GM21381 (cell line): ENCODE data around the gene SLC6A19.

Experiments
- ATAC-seq: cut with Tn5 transposase; IDR thresholded peaks from one replicate; pipeline ENCODE4 v1.9.1; 2021; ENCODE audit warnings: mild to moderate bottlenecking, moderate library complexity; ENCODE audit not compliant: unreplicated experiment

The SLC6A19 gene

GRCh38 chr5:1241509-1242080 lies 40.2 kb downstream of the SLC6A19 start:
- no peak for ATAC-seq

DNA sequence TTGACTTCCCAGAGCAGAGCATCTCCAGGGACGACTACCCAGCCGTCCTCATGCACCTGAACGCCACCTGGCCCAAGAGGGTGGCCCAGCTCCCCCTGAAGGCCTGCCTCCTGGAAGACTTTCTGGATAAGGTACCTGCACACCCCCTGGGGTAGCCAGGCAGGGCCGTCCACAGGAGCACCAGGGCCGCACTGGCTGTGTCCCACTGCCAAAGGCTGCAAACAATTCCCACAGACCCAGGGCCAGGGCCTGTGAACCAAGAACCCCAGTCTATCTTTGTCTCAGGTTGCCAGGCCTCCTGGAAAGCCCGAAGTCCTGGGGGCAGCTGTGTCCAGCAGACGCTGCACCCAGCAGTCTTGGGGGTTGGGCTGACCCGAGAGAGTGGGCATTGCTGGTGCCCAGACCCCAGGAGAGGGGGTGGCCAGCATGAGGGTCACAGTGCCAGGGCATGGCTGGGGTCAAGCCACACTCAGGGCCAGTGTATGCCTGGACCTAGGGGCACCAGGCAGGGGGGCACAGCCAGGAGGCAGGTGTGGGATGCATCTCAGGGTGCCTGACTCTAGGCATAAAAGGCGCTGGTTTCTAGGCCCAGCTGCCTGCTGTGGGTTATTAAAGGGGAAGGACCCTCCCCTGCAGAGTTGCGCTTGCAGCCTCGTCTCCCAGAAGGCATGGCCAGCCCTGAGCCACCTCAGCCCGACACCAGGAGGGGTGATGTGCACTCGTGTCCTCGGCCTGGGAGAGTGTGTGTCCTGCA lies 41.5 kb downstream of the SLC6A19 start:
- no peak for ATAC-seq

DNA sequence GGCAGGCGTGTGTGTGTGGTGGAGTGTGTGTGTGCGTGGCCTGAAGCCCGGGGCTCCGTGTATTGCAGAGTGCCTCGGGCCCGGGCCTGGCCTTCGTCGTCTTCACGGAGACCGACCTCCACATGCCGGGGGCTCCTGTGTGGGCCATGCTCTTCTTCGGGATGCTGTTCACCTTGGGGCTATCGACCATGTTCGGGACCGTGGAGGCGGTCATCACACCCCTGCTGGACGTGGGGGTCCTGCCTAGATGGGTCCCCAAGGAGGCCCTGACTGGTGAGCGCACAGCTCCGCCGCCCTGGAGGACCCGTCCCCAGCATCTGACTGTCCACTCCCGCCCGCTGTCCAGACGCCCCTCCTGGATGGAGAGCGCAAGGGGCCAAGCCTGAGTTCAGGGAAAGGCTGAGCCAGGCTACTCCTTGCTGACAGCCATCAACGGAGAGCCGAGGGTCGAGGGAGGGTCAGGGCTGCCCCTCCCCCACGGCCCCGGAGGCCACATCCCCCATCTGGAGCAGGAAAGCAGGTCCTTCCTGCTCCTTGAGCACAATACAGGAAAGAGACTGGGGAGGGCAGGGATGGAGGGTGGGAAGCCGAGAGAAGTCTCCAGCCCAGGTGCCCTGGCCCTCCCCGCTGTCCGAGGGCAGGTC lies 42.2 kb downstream of the SLC6A19 start:
- ATAC-seq = no peak

DNA sequence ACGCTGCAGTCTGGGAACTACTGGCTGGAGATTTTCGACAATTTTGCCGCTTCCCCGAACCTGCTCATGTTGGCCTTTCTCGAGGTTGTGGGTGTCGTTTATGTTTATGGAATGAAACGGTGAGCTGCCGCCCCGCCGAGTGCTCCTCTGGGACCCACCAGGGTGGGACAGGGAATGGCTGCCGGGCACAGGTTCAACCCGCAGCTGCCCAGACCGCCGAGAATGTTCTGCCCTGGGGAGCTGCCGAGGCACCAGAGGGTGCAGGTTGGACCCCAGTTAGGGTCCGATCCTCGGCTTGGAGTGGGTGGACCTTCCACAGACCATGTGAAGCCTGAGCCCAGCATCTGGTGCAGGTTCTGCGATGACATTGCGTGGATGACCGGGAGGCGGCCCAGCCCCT lies 42.9 kb downstream of the SLC6A19 start:
- no peak for ATAC-seq

DNA sequence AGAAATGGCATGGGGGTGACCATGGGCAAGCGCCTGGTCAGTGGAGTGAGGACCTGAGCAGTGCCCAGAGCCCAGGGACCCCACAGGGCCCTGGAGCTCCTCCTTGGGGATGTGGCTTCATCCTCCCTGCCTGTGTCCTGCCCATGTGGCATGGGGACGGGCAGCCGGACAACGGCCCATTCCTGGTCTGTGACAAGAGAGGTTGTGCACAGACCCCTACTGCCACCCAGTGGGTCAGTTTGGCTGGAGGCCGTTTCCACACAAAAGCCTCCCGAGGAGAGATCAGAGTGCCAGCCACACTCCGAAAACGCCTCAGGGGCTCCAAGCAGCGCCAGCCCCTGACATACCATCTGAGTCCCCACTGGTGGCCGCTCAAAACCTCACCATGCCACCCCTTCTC lies 43.6 kb downstream of the SLC6A19 start:
- ATAC-seq = no peak

- no peak for ATAC-seq
Observed at GRCh38 chr5:1245905-1246576, 44.6 kb downstream of the SLC6A19 start.

DNA sequence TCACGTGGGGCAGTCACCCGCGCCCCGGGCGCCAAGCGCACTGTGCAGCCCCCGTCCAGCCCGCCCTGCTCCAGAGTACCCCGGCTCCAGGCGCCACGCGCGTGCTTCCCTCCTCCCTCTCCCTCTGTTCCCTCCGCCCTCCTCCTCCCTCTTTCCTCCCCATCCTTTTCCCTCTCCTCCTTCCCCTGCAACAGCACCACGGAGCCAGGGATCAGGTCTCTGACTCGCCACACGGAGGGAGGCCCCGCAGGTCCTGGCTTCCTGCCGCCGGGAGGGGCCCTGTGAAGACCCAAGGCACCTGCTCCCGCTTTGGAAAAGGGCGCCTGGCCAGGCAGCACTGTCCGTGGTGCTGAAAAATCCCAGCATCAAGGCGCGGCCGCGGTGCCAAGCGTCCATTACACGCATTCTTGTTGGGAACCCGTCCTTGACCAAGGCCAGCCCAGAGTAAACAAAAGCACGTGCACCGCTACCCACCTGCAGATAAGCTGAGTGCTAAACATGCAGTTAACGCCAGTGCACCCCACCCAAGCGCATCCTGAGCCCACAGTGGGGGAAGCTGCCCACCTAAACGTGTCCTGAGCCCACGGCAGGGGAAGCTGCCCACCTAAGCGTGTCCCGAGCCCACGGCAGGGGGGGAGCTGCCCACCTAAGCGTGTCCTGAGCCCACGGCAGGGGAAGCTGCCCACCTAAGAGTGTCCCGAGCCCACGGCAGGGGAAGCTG lies 45.5 kb downstream of the SLC6A19 start:
- ATAC-seq = no peak

DNA sequence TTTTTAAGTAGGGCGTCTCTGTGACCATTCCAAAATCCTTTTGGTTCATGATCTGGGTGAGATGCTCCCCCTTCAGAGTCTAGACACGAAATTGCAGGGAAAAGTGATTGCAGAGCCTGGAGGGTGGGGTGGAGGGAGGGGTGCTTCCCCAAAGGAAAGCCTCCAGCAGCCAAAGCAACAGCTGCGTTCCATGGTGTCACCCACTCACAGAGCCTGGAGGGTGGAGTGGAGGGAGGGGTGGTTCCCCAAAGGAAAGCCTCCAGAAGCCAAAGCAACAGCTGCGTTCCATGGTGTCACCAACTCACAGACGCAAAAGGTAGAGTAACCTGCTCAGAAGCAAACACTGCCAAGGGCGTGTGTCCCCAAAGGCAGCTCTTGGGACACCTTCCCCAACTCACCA lies 46.4 kb downstream of the SLC6A19 start:
- no peak for ATAC-seq

- ATAC-seq = no peak
Observed at GRCh38 chr5:1249366-1250280, 48.2 kb downstream of the SLC6A19 start.

DNA sequence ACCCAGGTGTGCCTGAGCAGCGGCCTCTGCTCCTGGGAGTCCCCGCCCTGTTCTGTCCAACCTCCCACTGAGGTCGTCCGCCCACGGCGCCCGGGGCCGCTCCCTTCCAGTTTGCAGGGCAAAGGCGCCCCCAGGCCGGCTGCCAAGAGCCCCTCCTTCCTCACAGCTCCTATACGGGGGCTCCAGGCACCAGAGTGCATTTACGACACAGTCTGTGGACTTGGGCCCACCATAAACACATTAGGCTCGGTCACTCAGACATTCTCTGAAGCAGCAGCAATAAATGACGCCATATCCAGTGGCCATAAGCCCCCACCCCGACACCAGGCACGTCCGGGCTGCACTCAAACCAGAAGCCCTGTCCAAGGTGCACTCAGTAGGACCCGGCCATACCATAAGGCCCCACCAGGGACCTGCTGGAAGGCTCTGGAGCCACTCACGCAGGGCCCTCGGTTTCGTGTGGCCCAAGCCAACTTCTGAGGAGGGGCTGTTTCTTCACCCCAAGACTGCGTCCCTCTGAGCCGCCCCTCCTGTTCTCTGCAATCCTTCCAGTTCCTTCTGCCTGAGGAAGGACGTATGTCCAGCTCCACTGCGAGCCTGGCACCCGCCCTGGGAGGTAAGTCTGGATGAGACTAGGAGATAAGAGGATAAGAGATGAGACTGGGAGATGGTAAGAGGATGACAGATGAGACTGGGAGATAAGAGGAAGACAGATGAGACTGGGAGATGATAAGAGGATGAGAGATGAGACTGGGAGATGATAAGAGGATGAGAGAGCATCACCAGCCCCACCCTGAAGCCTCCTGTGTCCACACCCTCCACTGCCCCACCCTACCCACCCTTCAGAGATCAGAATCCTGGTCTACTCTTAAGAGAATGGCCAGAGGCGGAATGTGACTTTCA lies 50.5 kb downstream of the SLC6A19 start:
- ATAC-seq = no peak

DNA sequence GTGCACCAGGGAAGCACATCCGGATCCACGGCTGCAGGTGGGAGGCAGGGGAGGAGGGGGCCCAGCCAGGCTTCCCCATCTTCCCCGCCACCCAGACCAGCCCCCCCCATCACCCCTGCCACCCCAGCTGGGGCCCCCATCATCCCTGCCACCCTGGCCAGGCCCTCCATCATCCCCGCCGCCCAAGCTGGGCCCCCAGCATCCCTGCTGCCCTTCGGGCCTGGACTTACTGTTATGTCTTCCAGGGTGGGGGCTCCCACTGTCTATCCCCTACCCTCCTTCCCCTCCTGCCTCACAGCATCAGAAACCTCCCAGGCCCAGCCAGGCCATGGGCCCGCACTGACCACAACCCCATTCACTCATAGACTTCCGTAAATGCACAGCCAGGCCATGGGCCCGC lies 51.3 kb downstream of the SLC6A19 start:
- no peak for ATAC-seq

GRCh38 chr5:1253456-1254105 lies 52.2 kb downstream of the SLC6A19 start:
- ATAC-seq = no peak

DNA sequence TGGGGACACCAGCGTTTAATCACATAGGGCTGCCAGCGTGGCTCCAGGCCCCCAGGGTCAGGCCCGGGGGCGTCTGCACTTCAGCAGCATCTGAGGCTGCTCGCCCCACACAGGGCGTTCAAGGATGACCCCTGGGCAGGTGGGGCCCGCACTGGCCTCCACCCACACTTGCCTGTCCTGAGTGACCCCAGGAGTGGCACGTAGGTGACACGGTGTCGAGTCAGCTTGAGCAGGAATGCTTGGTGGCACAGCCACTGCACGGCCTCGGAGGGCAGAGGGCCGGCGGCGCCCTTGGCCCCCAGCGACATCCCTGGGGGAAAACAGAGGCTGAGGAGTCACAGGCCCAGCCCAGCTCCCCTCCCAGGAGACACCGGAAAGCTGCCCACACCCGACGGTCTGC lies 52.8 kb downstream of the SLC6A19 start:
- no peak for ATAC-seq

GRCh38 chr5:1255081-1255561 lies 53.7 kb downstream of the SLC6A19 start:
- ATAC-seq = no peak

DNA sequence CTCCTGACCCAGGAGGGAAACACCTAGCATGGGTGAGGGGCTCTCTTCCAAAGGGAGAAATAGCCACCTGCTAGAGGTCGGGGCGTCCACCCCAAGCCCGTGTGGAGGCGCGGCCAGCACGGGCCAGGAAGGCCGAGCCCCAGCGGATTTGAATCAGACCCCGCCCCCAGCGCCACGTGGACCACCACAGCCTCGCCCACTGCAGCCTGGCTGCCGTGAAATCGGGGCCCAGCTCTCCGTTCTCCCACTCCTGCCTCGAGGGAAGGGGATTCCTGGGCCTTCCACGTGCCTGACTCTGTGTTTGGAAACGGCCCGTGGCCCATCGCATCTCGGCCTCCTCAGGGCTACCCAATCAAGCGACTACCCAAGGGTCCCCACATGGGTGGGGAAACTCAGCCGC lies 55.4 kb downstream of the SLC6A19 start:
- ATAC-seq = no peak

- no peak for ATAC-seq
Observed at GRCh38 chr5:1257363-1257762, 56.0 kb downstream of the SLC6A19 start.

DNA sequence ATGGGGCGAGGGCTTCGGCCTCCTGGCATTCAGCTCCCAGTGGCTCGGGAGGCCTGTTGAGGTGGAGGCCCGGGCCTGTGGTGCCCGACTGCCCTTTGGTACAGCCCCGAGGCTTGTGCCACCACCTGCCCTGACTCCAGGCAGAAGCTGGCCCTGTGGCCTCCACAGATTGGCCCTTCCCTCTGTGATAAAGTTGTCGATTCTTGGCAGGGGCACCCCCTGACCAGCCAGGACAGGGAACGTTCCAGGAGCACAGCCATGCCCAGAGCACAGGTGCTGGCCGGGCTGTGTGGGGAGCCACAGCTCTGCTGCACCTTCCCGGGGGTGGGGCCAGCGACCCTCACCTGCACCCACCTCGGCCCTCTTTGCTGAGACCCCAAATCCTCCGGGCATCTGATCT lies 56.4 kb downstream of the SLC6A19 start:
- ATAC-seq = no peak

- no peak for ATAC-seq
Observed at GRCh38 chr5:1259806-1260480, 58.5 kb downstream of the SLC6A19 start.
